Neural cell (in vitro differentiated cells): ENCODE data around the gene PNKD. TPM values are rescaled to one million over a fixed set of nuclear protein-coding genes. Genes with fewer than 3 reads are reported as not detected.

ENCODE experiments used
- H2AFZ ChIP-seq: fragments of 200-600, 300-800 bp; sonication (generic), shearing (Covaris generic); 2 replicates; pipeline ENCODE4 v1.6.0; 2014; ENCODE audit warnings: low read depth, mild to moderate bottlenecking, antibody characterized with exemption, low read length, moderate library complexity
- H3F3A ChIP-seq: fragments of 200-600 bp; shearing (Covaris generic); 2 replicates; pipeline ENCODE4 v1.6.1; 2016; ENCODE audit warnings: mild to moderate bottlenecking, moderate library complexity, mixed read lengths, antibody characterized with exemption, low read length; ENCODE audit not compliant: insufficient read depth, poor library complexity, severe bottlenecking
- H3K27ac ChIP-seq: fragments of 200-600, 300-800 bp; sonication (generic), shearing (Covaris generic); 2 replicates; pipeline ENCODE4 v1.5.1; 2014; ENCODE audit warnings: mild to moderate bottlenecking, low read length, moderate library complexity
- H3K27me3 ChIP-seq: fragments of 300-800, 200-600 bp; sonication (generic), shearing (Covaris generic); 2 replicates; pipeline ENCODE4 v1.6.0; 2014; ENCODE audit warnings: mild to moderate bottlenecking, low read depth, low read length, moderate library complexity; ENCODE audit not compliant: insufficient read depth
- H3K36me3 ChIP-seq: fragments of 300-800, 200-600 bp; sonication (generic), shearing (Covaris generic); 2 replicates; pipeline ENCODE4 v1.5.1; 2014; ENCODE audit warnings: mild to moderate bottlenecking, antibody characterized with exemption, low read length, moderate library complexity; ENCODE audit not compliant: insufficient read depth
- H3K4me2 ChIP-seq: fragments of 300-800, 200-600 bp; sonication (generic), shearing (Covaris generic); 2 replicates; pipeline ENCODE4 v1.6.0; 2014; ENCODE audit warnings: mild to moderate bottlenecking, low read length
- H3K4me3 ChIP-seq: fragments of 300-800, 200-600 bp; sonication (generic), shearing (Covaris generic); 2 replicates; pipeline ENCODE4 v1.5.1; 2014; ENCODE audit warnings: mild to moderate bottlenecking, low read length, moderate library complexity
- H3K79me2 ChIP-seq: fragments of 200-600 bp; shearing (Covaris generic); replicated peaks from 2 replicates; pipeline ENCODE4 v1.6.0; 2014; ENCODE audit warnings: mild to moderate bottlenecking, low read length, moderate library complexity; ENCODE audit not compliant: insufficient read depth
- H3K9ac ChIP-seq: fragments of 300-800, 200-600 bp; sonication (generic), shearing (Covaris generic); 2 replicates; pipeline ENCODE4 v1.6.1; 2016; ENCODE audit warnings: mild to moderate bottlenecking, low read length, mixed read lengths
- H3K9me2 ChIP-seq: fragments of 200-600 bp; shearing (Covaris generic); 2 replicates; pipeline ENCODE4 v1.6.1; 2016; ENCODE audit warnings: mild to moderate bottlenecking, low read length, mixed read lengths; ENCODE audit not compliant: insufficient read depth
- H3K9me3 ChIP-seq: fragments of 200-600, 300-800 bp; sonication (generic), shearing (Covaris generic); 2 replicates; pipeline ENCODE4 v1.6.1; 2016; ENCODE audit warnings: mild to moderate bottlenecking, mixed run types, low read length, moderate library complexity, mixed read lengths
- H4K20me1 ChIP-seq: fragments of 200-600 bp; shearing (Covaris generic); 2 replicates; pipeline ENCODE4 v1.6.1; 2016; ENCODE audit warnings: mild to moderate bottlenecking, mixed run types; ENCODE audit not compliant: insufficient read depth
- CTCF ChIP-seq: fragments of 450-650 bp; IDR thresholded peaks from 2 replicates; pipeline ENCODE4 v1.5.1; 2014; ENCODE audit warnings: antibody characterized with exemption, mild to moderate bottlenecking, moderate library complexity; ENCODE audit not compliant: poor library complexity, severe bottlenecking
- EP300 ChIP-seq: fragments of 450-650 bp; conservative IDR thresholded peaks from 2 replicates; pipeline ENCODE4 v1.6.1; 2014; ENCODE audit warnings: antibody characterized with exemption, mild to moderate bottlenecking, moderate library complexity; ENCODE audit not compliant: poor library complexity, severe bottlenecking
- EZH2 ChIP-seq: fragments of 200-600, 300-800 bp; shearing (Covaris generic), sonication (generic); IDR thresholded peaks from 2 replicates; pipeline ENCODE4 v1.6.1; 2014; ENCODE audit warnings: antibody characterized with exemption, low read length, borderline replicate concordance, mild to moderate bottlenecking; ENCODE audit not compliant: insufficient read depth, poor library complexity, severe bottlenecking
- MXI1 ChIP-seq: fragments of 450-650 bp; conservative IDR thresholded peaks from 2 replicates; pipeline ENCODE4 v1.6.1; 2014; ENCODE audit warnings: antibody characterized with exemption, mild to moderate bottlenecking; ENCODE audit not compliant: poor library complexity, severe bottlenecking
- POLR2AphosphoS5 ChIP-seq: IDR thresholded peaks from 2 replicates; pipeline ENCODE4 v1.6.1; 2012
- RAD21 ChIP-seq: fragments of 450-650 bp; conservative IDR thresholded peaks from 2 replicates; pipeline ENCODE4 v1.6.1; 2014; ENCODE audit warnings: antibody characterized with exemption, mild to moderate bottlenecking, moderate library complexity
- REST ChIP-seq: IDR thresholded peaks from 2 replicates; pipeline ENCODE4 v1.6.1; 2012; ENCODE audit warnings: borderline replicate concordance
- SMC3 ChIP-seq: fragments of 450-650 bp; conservative IDR thresholded peaks from 2 replicates; pipeline ENCODE4 v1.6.1; 2014; ENCODE audit warnings: antibody characterized with exemption, mild to moderate bottlenecking, moderate library complexity; ENCODE audit not compliant: poor library complexity
- TAF1 ChIP-seq: IDR thresholded peaks from 2 replicates; pipeline ENCODE4 v1.6.1; 2012; ENCODE audit warnings: low read depth
- polyA plus RNA-seq: library from polyadenylated mRNA; depleted of rRNA; stranded (reverse); fragments of >200 nt; gene quantifications from 2 replicates; pipeline ENCODE4 v1.2.3, GENCODE V29; 2014

PNKD gene
- polyA plus RNA-seq, 1 donor from 2014 or later, result 59.7 TPM

GRCh38 chr2:218329826-218330593, 59.7 kb downstream of the PNKD start:
- Histone ChIP-seq H3K4me2 (no peak overlapping the region), H3K9ac (no peak overlapping the region), H4K20me1 (no peaks in the 10 kb centered on the region), H3K36me3 (no peaks in the 10 kb centered on the region), H3K27me3 (no peaks in the 10 kb centered on the region), H3K9me2 (no peaks in the 10 kb centered on the region), H2AFZ (no peak overlapping the region), H3K79me2 (no peaks in the 10 kb centered on the region), H3K9me3 (no peaks in the 10 kb centered on the region), H3K4me3 (no peak overlapping the region), H3K27ac (no peak overlapping the region), H3F3A (no peaks in the 10 kb centered on the region)
- TF ChIP-seq POLR2AphosphoS5, result no peak
- no peak for TF ChIP-seq REST
- no peak for TF ChIP-seq SMC3
- TF ChIP-seq MXI1, result no peak
- no peak for TF ChIP-seq EZH2

GRCh38 chr2:218331745-218332144, 61.4 kb downstream of the PNKD start:
- no peak overlapping the region for H3K9ac ChIP-seq
- H3K36me3 ChIP-seq, result no peaks in the 10 kb centered on the region
- no peaks in the 10 kb centered on the region for H4K20me1 ChIP-seq
- H2AFZ ChIP-seq, result no peak overlapping the region
- H3K4me3 ChIP-seq, result no peak overlapping the region
- no peaks in the 10 kb centered on the region for H3K9me2 ChIP-seq
- H3K9me3 ChIP-seq, result no peaks in the 10 kb centered on the region
- H3F3A ChIP-seq, result no peaks in the 10 kb centered on the region
- no peak for TF ChIP-seq POLR2AphosphoS5
- no peak for TF ChIP-seq CTCF
- TF ChIP-seq TAF1, result no peak
- no peak for TF ChIP-seq MXI1
- TF ChIP-seq EP300, result no peak
- TF ChIP-seq EZH2, result no peak
- TF ChIP-seq REST, result no peak
- TF ChIP-seq SMC3, result no peak
- no peak for TF ChIP-seq RAD21
- H3K27ac ChIP-seq, result no peak overlapping the region
- no peaks in the 10 kb centered on the region for H3K79me2 ChIP-seq
- H3K27me3 ChIP-seq, result no peaks in the 10 kb centered on the region
- H3K4me2 ChIP-seq, result no peak overlapping the region
